Activated CD8-positive, alpha-beta memory T cell treated with anti-CD3 and anti-CD28 coated beads, Interleukin-2, amount 10 ng/mL, durations not matched to agents 7 days and 5 days (primary cell): Measurements from ENCODE around the gene SHH. TPM values are rescaled to one million over a fixed set of nuclear protein-coding genes. Genes with fewer than 3 reads are reported as not detected.

Source experiments
- ATAC-seq: fragments of 150-1000 bp; cut with Tn5 transposase; one replicate; pipeline ENCODE4 v1.10.0; 2021; ENCODE audit warnings: moderate library complexity
- CTCF ChIA-PET: fragments of 350-600 bp; sonication (Branson Sonifier 250); formaldehyde crosslinking; loops from one replicate; lab custom pipeline; 2021; ENCODE audit warnings: antibody characterized with exemption; lab: Charles Lee
- DNase-seq: peaks from one replicate; pipeline ENCODE4 v3.0.0-alpha.2; 2020
- H3K27ac Mint-ChIP-seq: one replicate; pipeline ENCODE4 v1.8.0; 2021; ENCODE audit warnings: mild to moderate bottlenecking, mixed read lengths
- H3K27me3 Mint-ChIP-seq: one replicate; pipeline ENCODE4 v1.8.0; 2021; ENCODE audit warnings: mixed read lengths
- H3K36me3 Mint-ChIP-seq: one replicate; pipeline ENCODE4 v1.8.0; 2021; ENCODE audit warnings: mild to moderate bottlenecking, mixed read lengths
- H3K4me1 Mint-ChIP-seq: one replicate; pipeline ENCODE4 v1.8.0; 2021; ENCODE audit warnings: mixed read lengths
- H3K4me3 Mint-ChIP-seq: one replicate; pipeline ENCODE4 v1.8.0; 2021; ENCODE audit warnings: mild to moderate bottlenecking, moderate library complexity, mixed read lengths
- H3K9me3 Mint-ChIP-seq: one replicate; pipeline ENCODE4 v1.8.0; 2022; ENCODE audit warnings: low read depth, mixed read lengths
- total RNA-seq, 2 experiments: library from RNA; stranded (reverse); gene quantifications; one replicate each; pipeline ENCODE4 v1.2.3, GENCODE V29; 2021

The SHH gene
- total RNA-seq, 2 experiments from 2014 or later = not detected

DNA sequence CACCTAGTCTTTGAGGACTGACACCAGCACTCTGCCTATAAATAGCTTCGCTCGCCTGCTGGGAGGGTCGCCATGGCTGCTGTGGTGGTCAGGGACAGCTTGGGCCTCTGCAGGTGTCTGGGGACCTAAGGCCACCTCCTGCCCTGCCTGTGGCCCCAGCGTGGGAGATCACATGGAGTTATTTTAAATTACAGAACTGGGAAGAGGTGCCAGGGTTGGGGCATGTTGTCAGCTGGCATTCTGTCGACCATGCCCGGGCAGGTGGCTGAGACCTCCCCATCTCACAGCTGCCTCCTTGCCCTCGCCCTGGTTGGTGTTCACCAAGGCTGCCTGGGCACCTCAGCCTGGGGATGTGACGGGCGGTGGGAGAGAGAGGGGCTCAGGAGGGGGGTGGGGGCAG is 18.1 kb downstream of the SHH start:
- Mint-ChIP-seq H3K27me3 (peaks cover 13% of the 10 kb centered on the region), H3K9me3 (no peaks in the 10 kb centered on the region), H3K4me1 (no peaks in the 10 kb centered on the region), H3K36me3 (no peaks in the 10 kb centered on the region), H3K27ac (no peak overlapping the region), H3K4me3 (no peak overlapping the region)
- CTCF ChIA-PET = interaction anchor here (1.1 to 2.4 kb wide), 3 partner anchors 16 to 19 kb away, joined by 3 to 8 read pairs (median 3); partner anchors contain the start of gene SHH
- no peak for DNase-seq
- no peak for ATAC-seq

DNA sequence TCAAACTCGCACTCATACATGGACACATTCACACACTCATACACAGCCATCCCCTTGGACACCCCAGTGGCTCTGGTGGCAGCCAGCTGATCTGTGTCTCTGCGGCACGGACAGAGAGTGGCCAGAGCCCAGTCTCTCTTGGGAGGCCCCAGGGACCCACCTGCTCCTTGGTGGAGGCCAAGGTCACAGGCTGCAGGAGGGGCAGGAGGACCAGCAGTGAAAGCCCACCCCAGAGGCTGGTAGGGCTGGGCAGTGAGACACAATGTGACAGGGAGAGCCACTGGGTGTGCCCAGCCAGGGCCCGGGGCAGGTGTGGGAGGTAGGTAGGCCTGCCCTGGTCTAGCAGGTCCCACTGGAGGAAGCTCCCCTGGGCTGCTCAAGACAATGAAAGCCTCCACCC is 18.5 kb downstream of the SHH start:
- CTCF ChIA-PET = interaction anchor here (1.6 to 2.4 kb wide), 2 partner anchors 15 to 20 kb away, joined by 3 to 8 read pairs; no protein-coding TSS in a partner anchor
- ATAC-seq (no peak), DNase-seq (no peak)
- Mint-ChIP-seq H3K36me3 (no peaks in the 10 kb centered on the region), H3K27me3 (peaks cover 8% of the 10 kb centered on the region), H3K4me3 (no peak overlapping the region), H3K9me3 (no peaks in the 10 kb centered on the region), H3K4me1 (no peaks in the 10 kb centered on the region), H3K27ac (no peak overlapping the region)

DNA sequence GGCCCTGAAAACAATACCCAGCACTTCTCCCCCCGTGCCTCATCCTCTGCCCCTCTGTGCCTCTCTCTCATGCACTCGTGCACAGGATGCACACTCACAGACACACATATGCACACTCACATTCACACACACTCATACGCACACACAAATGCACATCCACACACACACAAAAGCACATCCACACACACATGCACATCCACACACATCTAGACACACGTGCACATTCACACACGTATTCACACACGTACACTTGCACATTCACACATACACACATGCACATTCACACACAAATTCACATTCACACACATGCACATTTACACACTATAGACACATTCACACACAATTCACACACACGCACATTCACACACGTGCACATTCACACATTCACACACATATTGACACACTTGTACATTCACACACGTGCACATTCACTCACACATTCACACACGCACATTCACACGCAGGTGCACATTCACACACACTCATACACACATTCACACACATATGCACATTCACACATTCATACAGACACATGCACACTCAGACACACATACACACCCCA is 19.2 kb downstream of the SHH start:
- CTCF ChIA-PET = no interaction called here
- H3K4me3 Mint-ChIP-seq = no peak overlapping the region
- no peak for DNase-seq
- H3K9me3 Mint-ChIP-seq = no peaks in the 10 kb centered on the region
- no peaks in the 10 kb centered on the region for H3K4me1 Mint-ChIP-seq
- H3K36me3 Mint-ChIP-seq = no peaks in the 10 kb centered on the region
- no peak for ATAC-seq
- H3K27me3 Mint-ChIP-seq = peaks cover 2% of the 10 kb centered on the region
- H3K27ac Mint-ChIP-seq = no peak overlapping the region

DNA sequence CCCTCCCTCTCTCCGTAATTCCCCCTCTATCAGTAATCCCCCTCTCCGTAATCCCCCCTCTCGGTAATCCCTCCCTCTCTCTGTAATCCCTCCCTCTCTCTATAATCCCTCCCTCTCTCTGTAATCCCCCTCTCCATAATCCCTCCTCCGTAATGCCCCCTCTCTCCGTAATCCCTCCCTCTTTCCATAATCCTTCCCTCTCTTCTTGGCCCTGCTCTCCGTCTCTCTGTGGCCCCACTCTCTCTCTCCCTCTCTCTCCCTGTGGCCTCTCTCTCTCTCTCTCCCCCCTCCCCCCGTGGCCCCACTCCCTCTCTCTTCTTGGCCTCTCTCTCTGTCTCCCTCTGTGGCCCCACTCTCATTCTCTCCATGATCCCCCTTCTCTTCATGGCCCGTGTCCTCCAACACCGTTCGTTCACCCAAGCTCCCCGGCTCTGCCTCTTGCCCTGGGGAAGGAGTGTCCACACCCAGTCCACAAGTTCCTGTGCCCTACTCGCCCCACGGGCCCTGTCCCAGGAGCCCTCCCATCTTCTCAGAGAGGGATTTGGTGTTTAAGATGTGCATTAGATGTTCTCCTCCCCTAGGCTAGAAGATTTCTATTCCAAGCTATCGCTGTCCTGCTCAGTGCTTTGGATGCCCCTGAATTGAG is 19.8 kb downstream of the SHH start:
- no peak for ATAC-seq

DNA sequence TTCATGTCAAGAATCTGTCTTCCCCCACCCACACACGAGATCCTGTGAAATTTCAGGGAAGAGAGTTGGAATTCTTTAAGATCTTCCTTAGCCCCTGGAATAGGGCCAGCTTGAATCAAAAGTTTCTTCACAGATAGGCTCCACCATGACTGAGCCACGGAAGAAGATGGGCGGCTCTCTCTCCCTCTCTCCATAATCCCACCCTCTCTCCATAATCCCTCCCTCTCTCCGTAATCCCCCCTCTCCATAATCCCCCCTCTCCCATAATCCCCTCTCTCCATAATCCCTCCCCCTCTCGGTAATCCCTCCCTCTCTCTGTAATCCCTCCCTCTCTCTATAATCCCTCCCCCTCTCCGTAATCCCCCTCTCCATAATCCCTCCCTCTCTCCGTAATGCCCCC is 20.4 kb downstream of the SHH start:
- no peak overlapping the region for H3K4me3 Mint-ChIP-seq
- peaks cover 6% of the 10 kb centered on the region for H3K27me3 Mint-ChIP-seq
- CTCF ChIA-PET = no interaction called here

More for the DNA sequence above, 19.8 kb downstream of the SHH start:
- H3K9me3 Mint-ChIP-seq = no peaks in the 10 kb centered on the region
- DNase-seq = no peak
- no peak overlapping the region for H3K4me3 Mint-ChIP-seq
- CTCF ChIA-PET = no interaction called here
- no peaks in the 10 kb centered on the region for H3K36me3 Mint-ChIP-seq
- H3K27ac Mint-ChIP-seq = no peak overlapping the region
- H3K27me3 Mint-ChIP-seq = peaks cover 4% of the 10 kb centered on the region
- H3K4me1 Mint-ChIP-seq = no peaks in the 10 kb centered on the region

DNA sequence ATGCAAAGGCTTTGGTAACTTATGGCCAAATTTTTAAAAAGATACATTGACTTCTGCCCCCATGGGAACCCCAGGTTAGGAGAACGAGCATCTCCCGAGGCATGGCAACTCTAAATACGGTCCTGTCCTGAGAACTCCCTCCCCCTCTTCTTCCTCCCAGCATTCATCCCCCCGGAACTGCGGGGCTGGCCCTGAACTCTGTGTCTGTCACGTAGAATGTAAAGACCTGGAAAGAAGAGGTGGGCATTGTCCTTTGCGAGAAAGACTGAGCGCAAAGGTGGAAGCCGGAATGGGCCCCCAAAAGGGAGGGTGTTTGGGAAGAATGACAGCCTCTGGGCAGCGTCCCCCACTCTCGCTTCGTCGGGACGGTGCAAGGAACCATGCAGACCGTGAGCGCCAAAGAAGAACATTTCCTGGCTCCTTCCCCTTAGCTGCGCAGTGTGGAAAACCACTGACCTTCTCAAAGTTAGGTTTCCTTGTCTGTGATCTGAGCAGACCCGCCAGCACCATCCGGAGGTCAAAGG is 21.0 kb downstream of the SHH start:
- Mint-ChIP-seq H3K9me3 (no peaks in the 10 kb centered on the region), H3K27me3 (peaks cover 10% of the 10 kb centered on the region), H3K4me1 (no peaks in the 10 kb centered on the region), H3K27ac (no peak overlapping the region), H3K4me3 (no peak overlapping the region), H3K36me3 (no peaks in the 10 kb centered on the region)
- CTCF ChIA-PET = no interaction called here
- ATAC-seq (no peak), DNase-seq (no peak)

More for the DNA sequence above, 20.4 kb downstream of the SHH start:
- Mint-ChIP-seq H3K9me3 (no peaks in the 10 kb centered on the region), H3K27ac (no peak overlapping the region), H3K36me3 (no peaks in the 10 kb centered on the region), H3K4me1 (no peaks in the 10 kb centered on the region)
- no peak for DNase-seq
- ATAC-seq = no peak

DNA sequence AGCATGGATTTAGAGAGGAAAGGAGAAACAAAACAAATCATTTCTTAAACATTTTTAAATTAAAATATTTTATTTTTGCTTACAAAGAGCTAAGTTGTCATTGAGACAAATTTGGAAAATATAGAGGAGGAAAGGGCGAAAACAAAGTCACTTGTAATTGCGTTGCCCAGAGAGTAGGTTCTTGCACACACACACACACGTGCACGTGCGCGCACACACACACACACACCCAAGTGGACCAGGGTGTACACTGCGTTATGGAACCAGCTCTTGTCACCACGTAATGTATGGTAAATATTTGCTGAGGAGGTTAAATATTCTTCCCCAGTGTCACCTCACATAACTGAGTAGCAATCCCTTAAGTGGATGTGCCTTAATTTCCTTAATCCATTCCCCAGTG is 21.6 kb downstream of the SHH start:
- H3K36me3 Mint-ChIP-seq = no peaks in the 10 kb centered on the region
- CTCF ChIA-PET = no interaction called here
- no peak for ATAC-seq
- H3K27me3 Mint-ChIP-seq = peaks cover 14% of the 10 kb centered on the region
- no peak overlapping the region for H3K4me3 Mint-ChIP-seq
- no peaks in the 10 kb centered on the region for H3K4me1 Mint-ChIP-seq
- H3K9me3 Mint-ChIP-seq = no peaks in the 10 kb centered on the region
- no peak overlapping the region for H3K27ac Mint-ChIP-seq
- DNase-seq = no peak

DNA sequence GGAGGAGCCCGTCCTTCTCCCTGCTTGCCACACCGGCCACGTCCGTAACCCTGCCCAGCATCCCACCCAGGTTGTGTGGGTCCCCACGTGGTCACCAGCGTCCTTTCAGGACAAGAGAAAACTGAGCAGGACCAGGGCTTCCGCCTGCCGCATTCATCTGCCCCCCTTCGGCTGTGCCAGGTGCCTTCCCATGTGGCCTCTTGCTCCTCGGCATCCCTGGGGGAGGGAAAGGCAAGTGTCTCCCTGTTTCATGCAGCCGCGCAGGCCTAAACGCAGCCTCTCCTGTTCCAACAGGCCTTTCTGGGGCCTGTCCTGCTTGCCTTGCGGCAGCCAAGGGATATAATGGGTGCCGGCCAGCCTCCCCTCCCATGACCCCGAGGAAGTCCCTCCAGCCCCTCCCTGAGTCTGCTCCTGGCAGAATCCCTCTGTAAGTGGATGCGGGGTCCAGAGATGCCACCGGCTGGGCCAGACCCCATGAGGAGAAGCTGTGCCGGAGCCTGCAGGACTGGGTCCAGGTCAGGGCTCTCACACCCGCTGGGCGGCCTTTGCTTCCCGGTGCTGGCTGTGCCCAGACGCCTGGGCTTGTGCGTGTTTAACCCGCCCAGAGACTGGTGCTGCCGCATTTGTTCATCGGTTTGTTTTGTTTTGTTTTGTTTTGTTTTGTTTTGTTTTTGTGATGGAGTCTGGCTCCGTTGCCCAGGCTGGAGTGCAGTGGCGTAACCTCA is 23.1 kb downstream of the SHH start:
- H3K27ac Mint-ChIP-seq = no peak overlapping the region
- CTCF ChIA-PET = no interaction called here

DNA sequence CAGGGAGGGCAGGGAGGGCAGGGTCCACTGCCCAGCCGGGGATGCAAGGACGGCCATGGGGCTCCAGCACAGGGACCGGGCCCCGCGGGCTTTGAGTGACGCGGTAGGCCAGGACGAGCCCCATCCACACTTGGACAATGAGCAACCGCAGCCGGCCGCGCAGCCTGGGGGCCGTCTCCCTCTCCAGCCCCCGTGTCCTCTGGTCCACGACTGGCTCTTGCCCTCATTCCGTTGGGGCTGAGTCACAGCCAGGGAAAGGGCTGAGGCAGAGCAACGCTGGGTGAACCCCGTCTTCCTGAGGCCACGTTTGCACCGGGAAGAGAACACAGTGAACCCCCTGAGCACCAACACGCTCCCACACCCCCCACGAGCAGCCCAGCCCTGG is 23.7 kb downstream of the SHH start:
- no peak for DNase-seq
- H3K27me3 Mint-ChIP-seq = peaks cover 14% of the 10 kb centered on the region
- H3K4me1 Mint-ChIP-seq = no peaks in the 10 kb centered on the region
- H3K36me3 Mint-ChIP-seq = peaks cover 1% of the 10 kb centered on the region
- no peak overlapping the region for H3K4me3 Mint-ChIP-seq
- no peak for ATAC-seq
- H3K9me3 Mint-ChIP-seq = no peaks in the 10 kb centered on the region
- CTCF ChIA-PET = no interaction called here
- no peak overlapping the region for H3K27ac Mint-ChIP-seq

More for the DNA sequence above, 23.1 kb downstream of the SHH start:
- ATAC-seq (no peak), DNase-seq (no peak)
- H3K4me1 Mint-ChIP-seq = no peaks in the 10 kb centered on the region
- peaks cover 14% of the 10 kb centered on the region for H3K27me3 Mint-ChIP-seq
- H3K4me3 Mint-ChIP-seq = no peak overlapping the region
- H3K36me3 Mint-ChIP-seq = no peaks in the 10 kb centered on the region
- H3K9me3 Mint-ChIP-seq = no peaks in the 10 kb centered on the region

DNA sequence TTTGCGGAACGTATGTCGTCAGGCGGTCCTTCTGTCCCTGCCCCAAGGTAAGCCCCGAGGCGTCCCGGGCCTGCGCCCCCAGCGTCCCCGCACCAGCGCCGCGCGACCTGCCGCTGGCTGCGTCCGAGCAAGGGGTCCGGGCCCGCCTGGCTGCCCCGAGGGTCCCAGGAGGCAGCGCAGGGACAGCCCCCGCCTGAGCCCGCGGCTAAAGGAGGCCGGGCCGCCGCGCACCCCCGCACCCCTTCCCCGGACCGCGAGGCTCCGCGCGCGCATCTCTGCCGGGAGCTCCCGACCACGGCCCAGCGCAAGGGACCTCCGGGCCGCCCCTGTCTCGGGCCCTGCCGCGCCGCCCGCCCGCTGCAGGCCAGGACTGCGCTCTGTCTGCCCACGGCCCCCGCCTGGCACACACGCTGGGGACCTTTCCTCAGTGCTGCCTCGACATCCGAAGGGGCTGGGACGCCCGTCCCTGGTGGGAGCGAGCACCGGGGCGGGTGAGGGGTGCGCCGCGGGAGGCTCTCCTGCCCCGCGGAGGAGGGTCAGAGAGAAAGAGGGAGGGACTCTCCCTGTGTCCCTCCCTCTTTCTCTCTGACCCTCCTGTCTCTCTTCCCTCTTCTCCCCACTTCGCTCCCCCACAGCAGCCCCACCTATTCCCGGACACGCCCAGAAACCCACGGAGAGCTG is 25.0 kb downstream of the SHH start:
- Mint-ChIP-seq H3K27me3 (peaks cover 14% of the 10 kb centered on the region), H3K4me3 (no peak overlapping the region), H3K9me3 (no peaks in the 10 kb centered on the region), H3K4me1 (no peaks in the 10 kb centered on the region), H3K36me3 (peaks cover 3% of the 10 kb centered on the region), H3K27ac (no peak overlapping the region)
- no peak for DNase-seq
- CTCF ChIA-PET = no interaction called here
- ATAC-seq = no peak

DNA sequence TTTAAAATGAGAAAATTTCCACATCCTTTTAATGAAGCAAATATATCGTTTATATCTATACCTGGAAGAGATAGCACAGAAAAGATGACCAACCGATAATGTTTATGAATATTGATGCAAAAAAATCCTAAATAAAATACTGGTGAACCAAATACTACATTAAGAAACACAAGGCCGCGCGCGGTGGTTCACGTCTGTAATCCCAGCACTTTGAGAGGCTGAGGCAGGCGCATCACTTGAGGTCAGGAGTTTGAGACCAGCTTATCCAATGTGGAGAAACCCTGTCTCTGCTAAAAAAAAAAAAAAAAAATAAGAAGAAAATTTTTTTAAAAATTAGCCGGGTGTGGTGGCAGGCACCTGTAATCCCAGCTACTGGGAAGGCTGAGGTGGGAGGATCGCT is 25.8 kb downstream of the SHH start:
- H3K36me3 Mint-ChIP-seq = peaks cover 3% of the 10 kb centered on the region
- no peak for DNase-seq
- H3K9me3 Mint-ChIP-seq = no peaks in the 10 kb centered on the region
- no peaks in the 10 kb centered on the region for H3K4me1 Mint-ChIP-seq
- H3K27me3 Mint-ChIP-seq = peaks cover 14% of the 10 kb centered on the region
- no peak overlapping the region for H3K27ac Mint-ChIP-seq
- no peak overlapping the region for H3K4me3 Mint-ChIP-seq
- ATAC-seq = no peak
- CTCF ChIA-PET = no interaction called here

DNA sequence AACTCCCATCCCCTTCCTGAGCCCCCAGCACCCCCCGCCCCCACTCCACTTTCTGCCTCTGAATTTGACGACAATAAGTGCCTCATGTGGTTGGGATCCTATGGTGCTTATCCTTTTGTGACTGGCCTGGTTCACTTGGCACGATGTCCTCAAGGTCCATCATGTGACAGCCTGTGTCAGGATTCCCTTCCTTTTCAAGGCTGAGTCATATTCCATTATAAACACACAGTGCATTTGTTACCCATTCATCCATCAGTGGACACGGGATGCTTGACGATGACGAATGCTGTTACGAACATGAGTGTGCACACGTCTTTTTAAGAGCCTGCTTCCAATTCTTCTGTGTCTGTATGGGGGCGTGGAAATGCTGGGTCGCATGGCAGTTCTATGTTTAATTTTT is 26.7 kb downstream of the SHH start:
- Mint-ChIP-seq H3K36me3 (peaks cover 5% of the 10 kb centered on the region), H3K27me3 (peaks cover 14% of the 10 kb centered on the region), H3K4me1 (no peaks in the 10 kb centered on the region), H3K4me3 (no peak overlapping the region), H3K27ac (no peak overlapping the region), H3K9me3 (no peaks in the 10 kb centered on the region)
- ATAC-seq (no peak), DNase-seq (no peak)
- CTCF ChIA-PET = interaction anchor here (1.7 kb wide), 1 partner anchor 186 kb away, joined by 7 read pairs; no protein-coding TSS in a partner anchor

DNA sequence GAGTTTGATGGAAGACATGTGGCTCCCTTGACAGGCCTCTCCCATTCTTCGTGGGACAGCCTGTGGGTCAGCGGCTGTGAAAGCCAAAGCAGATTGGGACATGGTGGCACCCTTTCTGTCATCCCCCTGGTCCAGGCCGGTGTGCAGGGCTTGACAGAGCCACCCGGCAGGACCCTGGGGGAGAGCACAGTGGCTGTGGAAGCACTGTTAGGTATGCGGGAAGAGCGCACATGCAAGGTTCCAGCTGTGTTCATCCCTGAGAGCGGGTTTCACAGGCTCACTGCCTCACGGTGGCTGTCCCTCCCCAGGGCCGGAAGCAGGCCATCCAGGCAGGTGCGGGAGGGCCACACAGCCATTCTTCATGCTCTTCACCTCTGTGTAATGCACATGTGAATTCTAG is 29.8 kb downstream of the SHH start:
- Mint-ChIP-seq H3K4me3 (no peak overlapping the region), H3K36me3 (peaks cover 7% of the 10 kb centered on the region)
- CTCF ChIA-PET = no interaction called here

More for the DNA sequence above, 29.8 kb downstream of the SHH start:
- DNase-seq = no peak
- Mint-ChIP-seq H3K27ac (no peak overlapping the region), H3K27me3 (peaks cover 10% of the 10 kb centered on the region), H3K9me3 (no peaks in the 10 kb centered on the region), H3K4me1 (no peaks in the 10 kb centered on the region)
- ATAC-seq = no peak
